Right lung (tissue), 5 donors: ENCODE measurements around the gene PFDN1. TPM values are rescaled to one million over a fixed set of nuclear protein-coding genes. Genes with fewer than 3 reads are reported as not detected.

Experiments
- DNase-seq, 2 donors: peaks; one replicate each; pipeline ENCODE4 v3.0.0-alpha.2; 2013
- polyA plus RNA-seq, 5 donors: library from polyadenylated mRNA; unstranded; fragments of 120-200 nt; gene quantifications; one replicate each; pipeline versions ENCODE4 v1.2.1 to v1.2.3, GENCODE V29; 2013; ENCODE audit warnings: inconsistent platforms in 1 of 5, low replicate concordance in 1 of 5; ENCODE audit not compliant: insufficient read length in 5 of 5, insufficient read depth in 1 of 5

PFDN1 gene
- polyA plus RNA-seq, 5 donors = 92.0 to 116 (median 94.3) TPM

DNA sequence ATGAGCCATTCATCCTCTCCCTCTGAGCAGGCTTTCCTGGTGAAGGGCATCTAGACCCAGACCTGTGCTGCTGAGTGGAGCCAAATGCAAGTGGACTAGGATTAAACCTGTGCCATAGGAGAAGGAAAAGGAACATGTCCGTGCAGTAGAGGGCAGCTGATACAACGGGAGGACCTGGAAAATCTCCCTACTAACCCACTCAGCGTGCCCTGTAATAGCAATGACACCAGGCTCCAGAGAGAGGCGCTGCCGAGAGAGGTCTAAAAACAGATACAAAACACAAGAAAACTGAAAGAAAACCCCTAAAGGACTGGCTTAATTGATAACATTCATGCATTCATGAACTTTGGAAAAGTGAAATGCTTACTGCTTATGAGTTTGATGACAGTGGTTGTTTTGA lies 60.8 kb downstream of the PFDN1 start:
- no peak for DNase-seq

GRCh38 chr5:140240987-140241706 lies 61.8 kb downstream of the PFDN1 start:
- peak; percentile 82 for DNase-seq

DNA sequence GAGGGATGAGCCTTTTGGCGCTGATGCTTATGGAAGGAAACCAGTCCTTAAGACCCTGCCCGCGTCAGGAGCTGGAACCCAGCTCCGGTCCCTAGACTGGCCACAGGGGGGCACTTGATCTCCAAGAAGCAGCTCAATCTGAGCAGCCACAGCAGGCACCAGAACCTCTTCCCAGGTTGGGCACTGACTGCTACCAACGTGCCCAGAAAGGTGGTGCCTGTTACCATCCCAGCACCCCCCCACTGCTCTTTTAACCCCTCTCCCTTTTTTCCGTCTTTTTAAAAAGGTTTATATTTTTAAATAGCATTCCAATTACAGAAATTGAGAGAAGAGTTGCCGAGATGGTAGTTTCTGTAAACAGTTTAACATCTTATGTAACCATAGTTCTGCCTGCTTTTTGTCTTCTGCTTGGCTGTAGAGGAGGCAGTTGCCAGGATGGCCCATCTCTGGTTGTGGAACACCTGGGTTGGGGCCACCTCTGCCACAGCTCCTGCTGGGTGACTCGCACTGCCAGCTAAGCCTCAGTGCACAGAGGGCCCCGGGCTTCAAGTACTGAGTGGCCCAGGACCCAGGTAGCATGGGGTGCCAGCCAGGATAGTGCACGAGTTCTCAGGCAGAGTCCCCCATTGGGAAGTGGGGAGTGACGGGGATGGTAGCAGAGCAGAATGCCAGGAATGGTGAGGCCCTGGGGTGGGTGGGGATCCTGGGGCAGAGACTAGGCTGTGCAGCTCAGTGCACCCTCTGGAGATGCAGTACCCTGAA lies 62.8 kb downstream of the PFDN1 start:
- DNase-seq = peak in 1 of 2 donors; percentile 48

- no peak for DNase-seq
Observed at GRCh38 chr5:140239461-140239860, 63.4 kb downstream of the PFDN1 start.

GRCh38 chr5:140238756-140239155 lies 64.1 kb downstream of the PFDN1 start:
- no peak for DNase-seq

GRCh38 chr5:140236891-140237598 lies 65.9 kb downstream of the PFDN1 start:
- no peak for DNase-seq

DNA sequence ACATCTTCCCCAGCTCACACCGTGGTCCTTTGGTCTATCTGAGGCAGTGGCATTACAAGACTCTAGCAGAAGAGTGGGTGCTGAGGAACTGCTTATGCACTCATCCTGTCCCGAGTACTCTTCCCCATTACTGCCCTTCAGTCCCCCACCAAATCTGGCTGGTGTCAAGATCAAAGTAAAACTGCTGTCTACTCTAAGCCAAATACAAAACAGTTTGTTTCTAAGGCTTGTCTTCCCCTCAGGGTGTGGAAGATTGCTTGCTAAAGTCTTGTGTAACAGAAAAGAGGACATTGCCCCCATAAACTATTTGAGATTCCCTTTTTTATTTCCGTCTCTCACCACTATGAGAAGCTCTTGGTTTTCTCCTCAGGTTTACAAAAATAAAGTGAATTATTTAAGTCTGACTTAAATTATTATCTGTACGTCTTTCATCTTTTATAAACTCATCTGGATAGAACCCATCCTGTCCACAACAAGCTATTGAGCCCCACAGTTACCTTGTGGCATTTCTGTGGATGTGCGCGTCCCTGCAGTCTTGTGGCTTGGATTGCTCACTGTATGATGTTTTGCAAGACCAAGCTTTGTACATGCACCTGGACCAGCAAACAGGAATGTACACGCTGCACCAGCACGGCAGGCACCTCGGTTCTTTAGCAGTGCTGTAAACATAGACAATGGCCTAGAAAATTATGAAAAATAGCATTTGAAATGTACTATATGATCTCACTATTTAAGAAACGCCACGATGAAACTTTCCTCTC lies 66.9 kb downstream of the PFDN1 start:
- DNase-seq = no peak

GRCh38 chr5:140234377-140234989 lies 68.4 kb downstream of the PFDN1 start:
- DNase-seq = no peak

DNA sequence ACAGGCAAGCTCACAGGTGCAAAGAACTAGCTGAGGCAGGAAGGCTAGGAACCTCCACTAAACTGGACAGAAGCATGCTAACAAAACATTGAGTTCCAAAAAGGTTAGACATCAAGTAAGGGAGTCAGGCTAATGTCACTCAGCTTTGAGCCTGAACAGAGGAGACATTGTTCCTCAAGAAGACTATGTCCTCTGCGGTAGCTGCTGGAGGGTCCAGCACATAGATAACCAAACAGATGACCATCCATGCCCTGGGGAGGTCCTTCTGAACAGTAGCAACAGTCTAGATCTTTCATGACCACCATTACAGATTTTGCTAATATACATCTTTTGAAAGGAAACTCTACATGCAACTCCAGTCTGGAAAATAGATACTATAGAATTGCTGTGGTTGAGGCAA lies 70.2 kb downstream of the PFDN1 start:
- no peak for DNase-seq

DNA sequence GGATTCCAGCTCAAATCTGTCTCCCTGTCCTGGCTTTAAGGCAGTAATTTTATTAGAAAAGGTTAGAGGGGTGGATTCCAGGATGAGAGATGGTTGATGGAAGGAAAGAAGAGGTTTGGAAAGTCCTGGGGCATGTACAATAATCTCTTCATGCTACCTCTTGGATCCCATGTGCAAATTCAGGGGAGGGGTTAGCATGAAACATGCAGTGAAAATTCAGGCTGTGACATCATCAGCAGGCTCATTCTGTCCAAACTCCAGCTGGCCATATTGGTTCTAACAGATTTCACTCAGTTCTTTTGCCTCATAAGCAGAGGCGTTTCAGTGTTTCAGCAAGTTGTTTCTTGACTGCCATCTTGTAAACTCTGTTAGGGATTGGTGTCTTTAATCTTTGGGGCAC lies 72.5 kb downstream of the PFDN1 start:
- no peak for DNase-seq

- no peak for DNase-seq
Observed at GRCh38 chr5:140228364-140228837, 74.5 kb downstream of the PFDN1 start.

DNA sequence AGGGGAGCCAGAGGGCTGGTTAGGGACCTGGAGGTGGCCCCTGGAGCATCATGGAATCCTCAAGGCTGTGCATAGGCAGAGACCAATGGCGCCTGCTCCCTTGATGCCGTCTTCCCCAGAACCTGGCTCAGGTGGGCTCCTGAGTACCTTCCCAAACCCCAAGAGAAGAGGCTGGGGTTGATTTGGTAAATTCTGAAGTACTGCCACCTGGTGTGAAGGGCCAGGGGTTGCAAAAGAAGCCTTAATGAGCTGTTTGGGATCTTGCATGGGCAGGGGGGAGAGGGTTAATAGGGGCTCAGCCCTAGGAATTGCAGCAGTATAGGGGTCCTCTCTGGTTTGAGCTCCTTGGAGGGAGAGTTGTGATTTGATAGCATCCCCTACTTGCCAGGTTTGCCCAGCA lies 75.9 kb downstream of the PFDN1 start:
- DNase-seq = no peak

- no peak for DNase-seq
Observed at GRCh38 chr5:140225396-140225795, 77.5 kb downstream of the PFDN1 start.

DNA sequence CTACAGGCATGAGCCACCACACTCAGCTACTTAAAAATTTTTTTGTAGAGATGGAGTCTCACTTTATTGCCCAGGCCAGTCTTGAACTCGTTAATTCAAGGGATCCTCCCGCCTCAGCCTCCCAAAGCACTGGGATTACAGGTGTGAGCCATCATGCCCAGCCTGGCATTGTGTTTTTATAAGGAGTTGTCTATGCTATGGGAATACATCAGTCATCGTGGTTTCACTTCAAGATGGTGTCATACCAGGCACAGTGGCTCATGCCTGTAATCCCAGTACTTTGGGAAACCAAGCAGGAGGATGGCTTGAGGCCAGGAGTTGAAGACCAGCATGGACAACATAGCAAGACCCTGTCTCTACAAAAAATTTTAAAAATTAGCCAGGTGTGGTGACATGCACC lies 78.2 kb downstream of the PFDN1 start:
- DNase-seq = no peak

GRCh38 chr5:140223567-140223966 lies 79.3 kb downstream of the PFDN1 start:
- no peak for DNase-seq

GRCh38 chr5:140222416-140222815 lies 80.5 kb downstream of the PFDN1 start:
- DNase-seq = no peak

DNA sequence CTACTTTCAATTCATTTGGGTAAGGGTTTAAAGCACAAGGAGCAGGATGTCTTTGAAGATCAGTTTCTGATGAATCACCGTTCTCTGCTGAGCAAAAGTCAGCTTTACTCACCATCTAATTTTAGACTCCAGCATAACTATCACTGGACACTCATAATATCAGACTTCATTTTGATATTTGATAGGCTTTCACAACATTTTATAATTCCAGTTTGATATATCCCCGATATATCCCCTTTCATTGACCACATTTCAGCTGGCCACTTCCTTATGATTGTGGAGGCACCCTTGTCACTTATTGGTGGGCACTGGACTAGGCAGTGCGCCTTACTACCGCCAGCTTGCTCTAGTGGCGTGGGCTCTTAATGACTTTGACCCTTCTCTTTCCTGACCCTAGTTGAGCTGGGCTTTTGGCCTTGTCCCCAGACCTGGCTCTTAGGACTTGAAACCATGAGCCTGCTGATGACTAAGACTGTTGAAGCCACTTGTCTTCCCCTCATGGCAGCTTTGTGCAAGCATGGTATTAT lies 81.1 kb downstream of the PFDN1 start:
- no peak for DNase-seq

DNA sequence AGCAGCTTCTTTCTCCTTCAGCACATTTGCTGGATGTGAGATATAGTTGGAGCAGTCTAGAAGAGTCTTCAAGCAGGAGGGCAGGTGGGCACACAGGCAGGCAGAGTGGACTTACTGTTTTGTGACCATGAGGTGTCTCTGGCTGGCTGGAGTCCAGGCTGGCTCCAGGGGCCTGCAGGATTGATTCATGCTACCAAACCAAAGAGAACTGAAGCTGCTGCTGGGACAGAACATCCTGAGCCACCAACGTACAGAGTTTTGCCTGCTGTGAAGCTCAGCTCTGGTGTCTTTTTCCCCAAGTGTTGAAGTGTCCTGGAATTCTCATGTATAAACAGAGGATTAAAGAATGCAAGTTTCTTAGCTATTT lies 82.2 kb downstream of the PFDN1 start:
- no peak for DNase-seq

- no peak for DNase-seq
Observed at GRCh38 chr5:140220032-140220697, 82.7 kb downstream of the PFDN1 start.
